Measurements from ENCODE around the gene EFHD1.

EFHD1 gene

GRCh38 chr2:232723027-232723426 is 89.6 kb downstream of the EFHD1 start:
- Histone ChIP-seq H3K4me1 (ENCODE audit: control insufficient read depth, insufficient read depth, low read length) (no peaks in the 10 kb centered on the region), H3K36me3 (ENCODE audit: control insufficient read depth in 2 of 2, insufficient read depth in 2 of 2, low read length in 2 of 2) (peaks cover 7% of the 10 kb centered on the region in 2 donors), H3K9me3 (ENCODE audit: control insufficient read depth in 2 of 2, low read length in 2 of 2) (no peaks in the 10 kb centered on the region), H3K4me3 (ENCODE audit: low read length in 2 of 2) (no peak overlapping the region), H3K27ac (ENCODE audit: low read length) (no peak overlapping the region), H3K9ac (ENCODE audit: low read length in 2 of 2) (no peak overlapping the region), H3K27me3 (ENCODE audit: control insufficient read depth in 1 of 2, insufficient read depth in 2 of 2, low read length in 2 of 2) (no peaks in the 10 kb centered on the region)

- Histone ChIP-seq H3K27ac (ENCODE audit: low read length) (no peak overlapping the region), H3K4me3 (ENCODE audit: low read length in 2 of 2) (no peak overlapping the region)
Observed at GRCh38 chr2:232728785-232729184, 95.4 kb downstream of the EFHD1 start.

GRCh38 chr2:232731470-232731869 is 98.1 kb downstream of the EFHD1 start:
- no peaks in the 10 kb centered on the region for H3K4me1 ChIP-seq (ENCODE audit: control insufficient read depth, insufficient read depth, low read length)
- H3K9me3 ChIP-seq (ENCODE audit: control insufficient read depth in 2 of 2, low read length in 2 of 2): no peaks in the 10 kb centered on the region
- no peak overlapping the region for H3K27ac ChIP-seq (ENCODE audit: low read length)
- H3K27me3 ChIP-seq (ENCODE audit: control insufficient read depth in 1 of 2, insufficient read depth in 2 of 2, low read length in 2 of 2): no peaks in the 10 kb centered on the region
- H3K4me3 ChIP-seq (ENCODE audit: low read length in 2 of 2): no peak overlapping the region
- H3K36me3 ChIP-seq (ENCODE audit: control insufficient read depth in 2 of 2, insufficient read depth in 2 of 2, low read length in 2 of 2): peaks cover 9 to 20% of the 10 kb centered on the region in 2 donors
- H3K9ac ChIP-seq (ENCODE audit: low read length in 2 of 2): no peak overlapping the region

More at GRCh38 chr2:232728785-232729184, 95.4 kb downstream of the EFHD1 start:
- H3K27me3 ChIP-seq (ENCODE audit: control insufficient read depth in 1 of 2, insufficient read depth in 2 of 2, low read length in 2 of 2): no peaks in the 10 kb centered on the region
- peaks cover 13 to 15% of the 10 kb centered on the region in 2 donors for H3K36me3 ChIP-seq (ENCODE audit: control insufficient read depth in 2 of 2, insufficient read depth in 2 of 2, low read length in 2 of 2)
- no peaks in the 10 kb centered on the region for H3K9me3 ChIP-seq (ENCODE audit: control insufficient read depth in 2 of 2, low read length in 2 of 2)
- no peaks in the 10 kb centered on the region for H3K4me1 ChIP-seq (ENCODE audit: control insufficient read depth, insufficient read depth, low read length)
- H3K9ac ChIP-seq (ENCODE audit: low read length in 2 of 2): no peak overlapping the region

All from stomach smooth muscle (tissue), 2 donors.